ENCODE results near the gene LRRFIP1.
"Not testable (repeated sequence)": the region's sequence is repeated elsewhere in the genome, so short reads cannot be mapped to it uniquely, and the experiment has no call there.

LRRFIP1 gene

DNA sequence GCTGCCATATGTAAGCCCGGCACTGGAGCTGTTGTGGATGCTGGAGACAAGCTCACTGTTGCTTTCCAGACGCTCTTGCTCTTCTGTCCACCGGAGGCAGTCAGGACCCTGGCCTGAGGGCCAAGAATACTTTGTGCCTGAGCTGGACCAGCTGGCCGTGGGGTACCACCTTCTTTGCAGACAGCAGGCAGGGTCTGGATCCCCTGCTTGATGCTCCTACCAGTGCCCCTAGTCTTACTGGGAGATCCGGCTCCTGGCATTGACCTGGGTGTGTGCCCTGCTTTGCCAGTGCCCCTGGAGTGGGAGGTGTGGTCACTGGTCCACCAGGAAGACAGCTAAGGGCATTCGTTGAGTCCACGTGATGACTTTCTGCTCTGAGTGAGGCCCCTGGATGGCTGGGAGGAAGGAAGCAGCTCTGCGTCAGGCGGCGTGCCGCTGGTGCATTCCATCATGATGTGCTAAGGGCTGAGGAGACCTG is 59.3 kb downstream of the LRRFIP1 start:
- no peak for TF ChIP-seq EZH2phosphoT487 (IDR thresholded peaks at IDR 0.05; ENCODE audit: low read depth)
- TF ChIP-seq, protein P1, sequence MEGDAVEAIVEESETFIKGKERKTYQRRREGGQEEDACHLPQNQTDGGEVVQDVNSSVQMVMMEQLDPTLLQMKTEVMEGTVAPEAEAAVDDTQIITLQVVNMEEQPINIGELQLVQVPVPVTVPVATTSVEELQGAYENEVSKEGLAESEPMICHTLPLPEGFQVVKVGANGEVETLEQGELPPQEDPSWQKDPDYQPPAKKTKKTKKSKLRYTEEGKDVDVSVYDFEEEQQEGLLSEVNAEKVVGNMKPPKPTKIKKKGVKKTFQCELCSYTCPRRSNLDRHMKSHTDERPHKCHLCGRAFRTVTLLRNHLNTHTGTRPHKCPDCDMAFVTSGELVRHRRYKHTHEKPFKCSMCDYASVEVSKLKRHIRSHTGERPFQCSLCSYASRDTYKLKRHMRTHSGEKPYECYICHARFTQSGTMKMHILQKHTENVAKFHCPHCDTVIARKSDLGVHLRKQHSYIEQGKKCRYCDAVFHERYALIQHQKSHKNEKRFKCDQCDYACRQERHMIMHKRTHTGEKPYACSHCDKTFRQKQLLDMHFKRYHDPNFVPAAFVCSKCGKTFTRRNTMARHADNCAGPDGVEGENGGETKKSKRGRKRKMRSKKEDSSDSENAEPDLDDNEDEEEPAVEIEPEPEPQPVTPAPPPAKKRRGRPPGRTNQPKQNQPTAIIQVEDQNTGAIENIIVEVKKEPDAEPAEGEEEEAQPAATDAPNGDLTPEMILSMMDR (IDR thresholded peaks at IDR 0.05; ENCODE audit: low read depth, low read length) = peak; percentile 12; the same call in 1 of the 2 replicates
- no peaks in the 10 kb centered on the region for H3K36me3 ChIP-seq (replicated peaks; ENCODE audit: low read depth, low read length)
- no peaks in the 10 kb centered on the region for H3K79me2 ChIP-seq (ENCODE audit: low read length)
- H3K4me1 ChIP-seq (ENCODE audit: low read length) = peaks cover 3% of the 10 kb centered on the region
- H3K9ac ChIP-seq (ENCODE audit: low read length) = no peak overlapping the region
- H3K4me2 ChIP-seq (ENCODE audit: low read length) = no peak overlapping the region
- H3K27ac ChIP-seq (ENCODE audit: low read length) = no peak overlapping the region
- no peak overlapping the region for H2AFZ ChIP-seq (ENCODE audit: low read depth, low read length)
- no peak overlapping the region for H3K4me3 ChIP-seq (ENCODE audit: low read length)
- peaks cover 12% of the 10 kb centered on the region for H3K27me3 ChIP-seq (ENCODE audit: low read depth, low read length)
- no peaks in the 10 kb centered on the region for H3K9me3 ChIP-seq (ENCODE audit: insufficient read depth, low read length)
- H4K20me1 ChIP-seq (ENCODE audit: insufficient read depth, low read length) = no peaks in the 10 kb centered on the region

DNA sequence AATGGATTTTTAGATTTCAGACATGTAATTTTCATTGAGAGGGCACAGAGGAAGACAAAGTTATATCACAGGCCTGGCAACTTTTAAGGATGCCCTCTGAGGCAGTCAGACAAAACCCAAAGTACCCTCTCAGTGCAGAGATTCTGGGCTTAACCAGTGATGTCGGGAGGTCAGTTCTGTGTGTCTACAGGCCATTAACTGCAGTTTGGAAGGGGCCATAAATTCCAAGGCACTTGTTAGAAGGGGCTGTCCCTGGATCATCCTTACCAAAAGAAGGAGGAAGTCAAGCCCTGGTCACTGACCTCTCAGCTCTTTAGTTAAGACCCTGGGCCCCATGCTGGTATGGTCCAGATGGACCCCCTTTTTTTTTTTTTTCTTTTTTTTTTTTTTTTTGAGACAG is 60.7 kb downstream of the LRRFIP1 start:
- H3K36me3 ChIP-seq (replicated peaks; ENCODE audit: low read depth, low read length) = no peaks in the 10 kb centered on the region
- H3K4me2 ChIP-seq (ENCODE audit: low read length) = no peak overlapping the region
- no peak overlapping the region for H3K27ac ChIP-seq (ENCODE audit: low read length)
- H2AFZ ChIP-seq (ENCODE audit: low read depth, low read length) = no peak overlapping the region
- 0 out of 2 replicates have a peak, but pooled peaks cover under 1% of the 10 kb centered on the region for H4K20me1 ChIP-seq (ENCODE audit: insufficient read depth, low read length)
- peaks cover 12% of the 10 kb centered on the region for H3K27me3 ChIP-seq (ENCODE audit: low read depth, low read length)
- TF ChIP-seq, protein P1 (IDR thresholded peaks at IDR 0.05; ENCODE audit: low read depth, low read length) = no peak
- TF ChIP-seq EZH2phosphoT487 (IDR thresholded peaks at IDR 0.05; ENCODE audit: low read depth) = no peak
- H3K9ac ChIP-seq (ENCODE audit: low read length) = no peak overlapping the region
- no peaks in the 10 kb centered on the region for H3K9me3 ChIP-seq (ENCODE audit: insufficient read depth, low read length)
- H3K4me1 ChIP-seq (ENCODE audit: low read length) = peaks cover 4% of the 10 kb centered on the region
- peaks cover 7% of the 10 kb centered on the region for H3K79me2 ChIP-seq (ENCODE audit: low read length)
- H3K4me3 ChIP-seq (ENCODE audit: low read length) = no peak overlapping the region

DNA sequence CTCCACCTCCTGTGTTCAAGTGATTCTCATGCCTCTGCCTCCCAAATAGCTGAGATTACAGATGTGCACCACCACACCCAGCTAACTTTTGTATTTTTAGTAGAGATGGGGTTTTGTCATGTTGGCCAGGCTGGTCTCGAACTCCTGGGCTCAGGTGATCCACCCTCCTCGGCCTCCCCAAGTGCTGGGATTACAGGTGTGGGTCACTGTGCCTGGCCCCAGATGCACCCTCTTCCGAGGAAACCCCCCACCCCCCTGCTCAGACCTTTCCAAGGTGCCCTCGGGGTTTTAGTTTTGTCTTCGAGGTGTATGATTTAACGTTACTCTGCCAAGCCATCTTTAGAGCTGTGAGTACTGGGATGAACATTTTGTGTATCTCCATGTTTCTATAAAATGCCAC is 61.2 kb downstream of the LRRFIP1 start:
- H3K9ac ChIP-seq (ENCODE audit: low read length) = not testable (repeated sequence)

DNA sequence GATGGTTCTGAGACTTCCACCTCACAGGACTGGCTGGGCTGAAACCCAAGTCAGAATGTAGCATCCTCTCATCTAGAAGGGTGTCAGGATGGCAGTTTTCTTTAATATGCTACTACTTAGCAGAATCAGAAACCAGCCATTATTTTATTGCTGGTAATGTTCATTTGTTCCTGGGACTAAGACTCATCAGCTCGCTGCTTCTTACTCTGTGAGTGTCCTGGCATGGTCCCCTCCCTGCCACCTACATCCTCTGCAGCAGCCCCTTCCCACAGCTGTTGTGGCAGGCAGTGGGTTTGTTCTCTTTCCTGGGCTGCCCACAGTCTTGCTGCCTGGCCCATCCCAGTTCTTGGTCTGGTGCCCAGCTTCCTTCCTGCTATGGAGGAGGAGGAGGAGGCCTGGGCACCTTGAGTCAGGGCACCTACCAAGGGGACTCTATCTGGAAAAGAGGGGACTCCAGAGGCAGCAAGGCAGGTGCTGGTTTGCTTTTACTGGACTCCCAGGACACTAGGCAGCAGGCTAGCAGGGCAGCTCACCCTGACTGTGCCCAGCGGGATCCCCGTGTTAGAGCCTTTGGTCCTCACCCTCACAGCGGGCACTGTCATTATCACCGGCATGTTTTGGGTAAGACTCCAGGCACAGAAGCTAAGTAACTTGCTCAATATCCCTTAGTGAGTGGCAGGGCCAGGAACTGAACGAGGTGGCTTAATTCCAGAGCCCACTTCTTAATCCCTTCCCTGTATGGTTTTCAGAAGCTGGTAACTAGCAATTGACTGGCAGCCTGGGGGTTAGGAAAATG is 62.1 kb downstream of the LRRFIP1 start:
- peaks cover 18% of the 10 kb centered on the region for H3K4me1 ChIP-seq (ENCODE audit: low read length)
- H3K9ac ChIP-seq (ENCODE audit: low read length) = no peak overlapping the region
- no peaks in the 10 kb centered on the region for H3K36me3 ChIP-seq (replicated peaks; ENCODE audit: low read depth, low read length)
- H3K27me3 ChIP-seq (ENCODE audit: low read depth, low read length) = peaks cover 12% of the 10 kb centered on the region
- no peak overlapping the region for H2AFZ ChIP-seq (ENCODE audit: low read depth, low read length)
- peaks cover 14% of the 10 kb centered on the region; the same call in 1 of the 2 replicates for H4K20me1 ChIP-seq (ENCODE audit: insufficient read depth, low read length)
- no peaks in the 10 kb centered on the region for H3K9me3 ChIP-seq (ENCODE audit: insufficient read depth, low read length)
- no peak for TF ChIP-seq EZH2phosphoT487 (IDR thresholded peaks at IDR 0.05; ENCODE audit: low read depth)
- H3K27ac ChIP-seq (ENCODE audit: low read length) = no peak overlapping the region
- no peak overlapping the region for H3K4me2 ChIP-seq (ENCODE audit: low read length)
- H3K79me2 ChIP-seq (ENCODE audit: low read length) = peaks cover 22% of the 10 kb centered on the region
- no peak overlapping the region for H3K4me3 ChIP-seq (ENCODE audit: low read length)

More for the DNA sequence above, 61.2 kb downstream of the LRRFIP1 start:
- H3K36me3 ChIP-seq (replicated peaks; ENCODE audit: low read depth, low read length); H3K4me1 ChIP-seq (ENCODE audit: low read length); H3K4me3 ChIP-seq (ENCODE audit: low read length); H3K27ac ChIP-seq (ENCODE audit: low read length); H3K4me2 ChIP-seq (ENCODE audit: low read length); H3K9me3 ChIP-seq (ENCODE audit: insufficient read depth, low read length); H4K20me1 ChIP-seq (ENCODE audit: insufficient read depth, low read length); H2AFZ ChIP-seq (ENCODE audit: low read depth, low read length): not testable (repeated sequence)
- Histone ChIP-seq H3K79me2 (ENCODE audit: low read length) (peaks cover 12% of the 10 kb centered on the region), H3K27me3 (ENCODE audit: low read depth, low read length) (peaks cover 12% of the 10 kb centered on the region)
